Measurements from ENCODE around the gene MYL11.

DNA sequence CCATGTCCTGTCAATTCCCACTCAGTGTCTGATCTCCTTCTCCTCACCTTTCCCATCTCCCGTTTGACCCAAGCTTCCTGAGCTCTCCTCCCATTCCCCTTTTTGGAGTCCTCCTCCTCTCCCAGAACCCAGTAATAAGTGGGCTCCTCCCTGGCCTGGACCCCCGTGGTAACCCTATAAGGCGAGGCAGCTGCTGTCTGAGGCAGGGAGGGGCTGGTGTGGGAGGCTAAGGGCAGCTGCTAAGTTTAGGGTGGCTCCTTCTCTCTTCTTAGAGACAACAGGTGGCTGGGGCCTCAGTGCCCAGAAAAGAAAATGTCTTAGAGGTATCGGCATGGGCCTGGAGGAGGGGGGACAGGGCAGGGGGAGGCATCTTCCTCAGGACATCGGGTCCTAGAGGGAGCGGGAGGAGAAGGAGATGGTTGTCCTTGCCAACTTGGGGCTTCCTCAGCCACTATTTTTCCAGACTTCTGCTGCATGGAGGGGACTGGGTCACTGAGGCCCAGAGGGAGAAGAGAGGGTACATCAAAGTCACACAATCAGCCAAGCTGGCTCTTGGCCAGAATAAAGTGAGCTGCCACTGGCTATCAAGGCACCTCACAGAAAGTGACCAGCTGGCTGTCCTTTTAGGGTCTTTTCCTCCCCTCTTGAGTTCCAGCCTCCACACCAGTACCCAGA lies 2.4 kb upstream of the MYL11 start:
- no peak for TF ChIP-seq NFRKB (IDR thresholded peaks at IDR 0.05)
- TF ChIP-seq FOXM1 (IDR thresholded peaks at IDR 0.05; ENCODE audit: borderline replicate concordance): no peak

Measured in HEK293T (cell line).